GM04504 (cell line): ENCODE measurements around the gene AXIN1.
"Not testable (repeated sequence)": the region's sequence is repeated elsewhere in the genome, so short reads cannot be mapped to it uniquely, and the experiment has no call there.

Source experiments
- DNase-seq: peaks from one replicate; pipeline ENCODE4 v3.0.0-alpha.2; 2012; ENCODE audit warnings: low read depth

AXIN1 gene

GRCh38 chr16:369275-369865 lies 16.8 kb upstream of the AXIN1 start:
- no peak for DNase-seq

GRCh38 chr16:368388-369158 lies 16.1 kb upstream of the AXIN1 start:
- DNase-seq = no peak

DNA sequence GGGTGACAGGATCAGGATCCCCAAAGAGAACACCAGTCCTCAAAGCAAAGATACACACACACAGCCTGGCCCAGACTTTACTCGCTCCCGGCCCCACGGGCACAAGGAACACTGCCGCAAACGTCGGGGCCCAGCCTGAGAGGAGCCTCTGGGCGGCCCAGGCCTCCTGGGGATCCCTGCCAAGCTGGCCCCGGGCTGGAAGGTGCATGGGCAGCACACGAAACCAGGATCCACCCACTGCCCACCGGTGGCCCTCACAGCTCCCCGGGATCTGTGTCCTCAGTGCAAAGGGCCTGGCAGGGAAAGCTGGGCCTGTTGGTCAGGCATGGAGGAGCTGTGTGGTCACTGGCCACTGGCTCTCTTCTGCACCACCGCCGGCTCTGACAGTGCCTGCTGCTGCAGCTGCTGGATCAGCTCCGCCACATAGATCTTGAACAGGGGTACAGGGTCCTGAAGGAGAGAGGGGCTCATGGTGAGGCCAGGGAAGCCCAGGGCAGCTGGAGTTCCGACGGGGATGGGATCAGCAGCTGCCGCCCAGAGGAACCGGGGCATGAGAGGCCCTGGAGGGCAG lies 14.9 kb upstream of the AXIN1 start:
- DNase-seq = no peak

- no peak for DNase-seq
Measured at GRCh38 chr16:366476-366875, 14.0 kb upstream of the AXIN1 start.

DNA sequence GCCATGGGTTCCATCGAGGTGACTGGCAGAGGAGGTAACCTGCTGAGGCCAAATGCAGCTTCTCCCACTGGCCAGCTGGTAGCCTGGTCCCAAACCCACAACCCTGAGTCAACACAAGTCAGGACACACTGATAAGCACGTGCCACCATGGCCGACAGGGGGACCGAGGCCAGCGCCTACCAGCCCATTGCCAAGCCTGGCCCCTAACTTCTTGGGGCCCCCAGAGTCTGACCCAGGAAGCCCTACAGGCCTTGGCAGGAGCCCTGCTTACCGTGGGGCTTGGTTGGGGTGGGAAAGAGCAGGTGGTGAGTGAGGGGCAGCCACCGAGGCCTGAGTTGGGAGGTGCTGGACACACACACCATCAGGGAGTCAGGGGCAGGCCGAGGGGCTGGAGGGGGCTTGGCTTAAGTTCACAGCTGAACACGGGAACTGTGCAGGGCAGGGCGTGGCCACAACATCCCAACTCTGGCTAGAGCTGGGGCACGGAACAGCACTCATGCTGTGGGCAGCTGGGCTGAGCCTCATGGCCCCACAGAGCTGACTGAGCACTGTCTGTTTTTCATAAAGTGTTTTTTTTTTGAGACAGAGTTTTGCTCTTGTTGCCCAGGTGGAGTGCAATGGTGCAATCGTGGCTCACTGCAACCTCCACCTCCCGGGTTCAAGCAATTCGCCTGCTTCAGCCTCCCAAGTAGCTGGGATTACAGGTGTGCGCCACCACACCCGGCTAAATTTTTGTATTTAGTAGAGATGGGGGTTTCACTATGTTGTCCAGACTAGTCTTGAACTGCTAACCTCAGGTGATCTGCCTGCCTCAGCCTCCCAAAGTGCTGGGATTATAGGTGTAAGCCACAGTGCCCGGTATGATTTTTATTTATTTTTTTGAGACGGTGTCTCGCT lies 12.3 kb upstream of the AXIN1 start:
- DNase-seq = no peak

GRCh38 chr16:363766-364490 lies 11.4 kb upstream of the AXIN1 start:
- no peak for DNase-seq

GRCh38 chr16:363110-363765 lies 10.7 kb upstream of the AXIN1 start:
- DNase-seq = no peak

DNA sequence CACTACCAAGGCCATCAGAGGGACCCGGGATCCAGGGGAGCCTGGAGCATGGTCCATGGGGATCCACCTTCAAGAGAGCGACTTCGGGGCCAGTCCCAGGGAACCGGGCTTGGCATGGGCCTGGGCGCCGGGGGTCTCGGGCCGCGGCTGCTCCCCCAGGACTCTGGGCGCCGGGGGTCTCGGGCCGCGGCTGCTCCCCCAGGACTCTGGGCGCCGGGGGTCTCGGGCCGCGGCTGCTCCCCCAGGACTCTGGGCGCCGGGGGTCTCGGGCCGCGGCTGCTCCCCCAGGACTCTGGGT lies 10.1 kb upstream of the AXIN1 start:
- not testable (repeated sequence) for DNase-seq

DNA sequence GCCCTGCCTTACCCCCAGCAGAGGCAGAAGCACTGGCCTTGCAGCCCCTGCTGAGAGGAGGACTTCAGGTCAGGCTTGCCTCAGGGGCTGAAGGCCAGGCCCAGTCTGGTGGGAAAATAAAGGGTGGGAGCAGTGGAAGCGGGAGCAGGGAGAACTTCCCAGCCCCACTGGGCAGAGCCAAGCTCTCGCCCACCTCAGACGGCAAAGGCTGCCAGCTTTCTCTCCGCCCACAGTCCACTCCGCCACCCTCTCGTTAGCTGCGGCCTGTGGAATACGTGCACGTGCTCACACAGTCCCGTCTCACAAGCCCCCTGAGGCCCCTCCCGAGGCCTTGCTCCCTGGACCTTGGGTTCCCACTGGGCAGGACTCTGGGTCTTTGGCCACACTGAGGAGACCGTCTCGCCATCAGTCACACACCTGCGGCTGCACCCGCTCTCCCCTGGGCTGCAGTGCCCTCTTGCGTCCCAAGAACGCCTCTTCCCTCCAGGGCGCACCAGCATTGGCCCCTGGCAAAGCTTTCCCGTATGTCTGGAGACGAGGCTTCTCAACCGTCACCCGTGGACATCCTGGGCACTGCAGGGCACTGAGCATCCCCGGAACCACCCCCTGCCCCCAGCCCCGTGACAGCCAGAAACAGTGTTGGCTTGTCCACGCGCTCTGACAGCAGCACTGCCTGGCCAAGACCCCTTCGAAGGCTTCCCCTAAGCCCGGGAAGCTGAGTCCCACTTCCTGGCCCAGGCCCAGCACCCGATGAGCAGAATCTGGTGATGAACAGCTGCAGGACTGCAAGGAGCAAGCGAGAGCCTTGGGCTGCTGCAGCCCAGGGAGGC lies 9.6 kb upstream of the AXIN1 start:
- DNase-seq = peak; percentile 65

DNA sequence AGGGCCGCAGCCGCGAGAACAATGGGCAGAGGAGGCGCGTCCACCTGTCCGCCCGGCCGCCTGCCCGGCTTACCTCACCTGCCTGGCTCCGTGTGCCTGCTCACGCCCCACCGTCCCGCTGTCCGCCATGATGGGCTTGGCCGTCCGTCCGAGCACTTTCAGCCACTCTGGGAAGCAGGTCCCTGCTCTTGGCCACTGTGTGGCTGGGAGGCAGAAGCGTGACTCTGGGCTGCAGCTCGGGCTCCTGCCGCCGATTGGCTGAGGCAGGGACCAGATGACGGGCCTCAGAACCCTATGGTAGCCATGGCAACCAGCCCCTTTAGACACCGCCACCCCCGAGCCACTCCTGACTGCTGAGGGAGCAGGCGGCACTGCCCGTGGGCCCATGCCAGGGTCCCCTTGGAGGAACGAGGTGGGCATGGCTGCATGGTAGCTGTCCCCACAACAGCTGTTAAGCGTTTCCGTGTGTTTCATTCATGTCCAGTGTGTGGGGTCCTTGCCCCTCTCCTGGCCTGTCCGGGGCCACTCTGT lies 8.9 kb upstream of the AXIN1 start:
- DNase-seq = no peak

- no peak for DNase-seq
Measured at GRCh38 chr16:360698-361336, 8.3 kb upstream of the AXIN1 start.

DNA sequence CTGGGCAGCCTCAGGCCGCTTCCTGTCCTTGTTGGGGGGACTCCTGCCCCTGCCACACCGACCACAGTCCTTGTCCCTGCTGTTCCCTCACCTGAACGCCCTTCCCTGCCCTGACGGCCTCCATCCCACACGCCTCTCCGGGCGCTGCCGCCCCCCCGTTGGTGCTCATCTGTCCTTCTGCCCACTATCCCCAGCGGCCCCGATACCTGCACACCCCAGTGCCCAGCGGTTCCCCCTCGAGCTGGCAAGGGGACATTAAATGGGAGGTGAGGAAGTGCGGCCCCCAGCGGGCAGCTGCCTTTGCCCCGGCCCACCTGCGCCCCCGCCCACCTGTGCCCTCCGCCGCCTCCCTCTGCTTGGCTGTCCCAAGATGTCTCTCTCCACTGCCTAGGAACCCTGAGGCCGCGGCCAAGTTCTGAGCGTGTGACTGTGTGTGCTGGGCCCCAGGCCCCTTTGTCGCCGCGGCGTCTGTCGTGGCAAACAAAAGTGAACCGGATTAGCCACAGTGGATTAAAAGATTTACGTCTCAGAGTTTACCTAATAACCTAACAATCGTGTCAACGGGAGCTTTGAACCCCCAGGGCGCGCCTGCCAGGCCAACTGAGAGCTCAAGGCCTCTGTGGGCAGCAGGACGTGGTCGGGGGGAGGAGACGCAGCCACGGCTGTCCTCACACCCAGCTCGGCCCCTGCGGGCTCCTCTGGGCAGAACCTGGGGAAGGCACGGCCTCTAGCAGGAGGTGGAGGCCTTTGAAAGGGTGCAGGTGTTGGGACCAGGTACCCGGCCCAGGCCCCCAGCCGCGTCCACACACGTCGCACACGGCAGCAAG lies 7.6 kb upstream of the AXIN1 start:
- DNase-seq = no peak

DNA sequence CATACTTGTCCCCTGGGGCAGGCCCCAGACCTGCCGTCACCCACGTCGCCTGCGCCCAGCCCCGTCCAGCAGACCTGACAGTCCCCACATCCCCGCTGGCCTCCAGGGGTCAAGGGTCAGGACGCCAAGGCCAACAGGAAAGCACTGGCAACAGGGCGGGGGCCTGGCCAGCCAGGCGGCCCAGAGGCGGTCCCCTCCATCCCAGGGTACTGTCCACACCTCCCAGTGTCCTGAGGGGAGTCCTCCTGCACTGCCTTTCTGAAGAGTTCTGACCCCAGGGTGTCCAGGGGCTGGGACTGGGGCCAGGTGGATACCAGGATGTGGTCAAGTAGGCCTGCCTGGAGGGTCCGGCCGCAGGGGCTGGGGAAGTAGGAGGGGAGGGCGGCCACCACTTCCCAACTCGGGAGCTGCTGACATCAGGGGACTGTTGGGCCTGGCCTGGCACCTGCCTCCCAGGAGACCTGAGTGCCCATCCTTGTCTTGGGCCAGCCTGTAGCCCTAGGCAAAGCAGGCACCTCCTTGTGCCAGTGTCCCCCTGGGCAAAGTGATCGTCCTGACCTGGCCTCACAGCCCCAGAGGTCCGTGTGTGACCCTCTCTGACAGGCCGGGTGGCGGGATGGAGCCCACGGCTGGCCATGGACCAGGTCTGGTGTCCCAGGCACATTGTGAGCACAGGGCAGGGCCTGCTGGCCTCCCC lies 6.7 kb upstream of the AXIN1 start:
- DNase-seq = no peak

DNA sequence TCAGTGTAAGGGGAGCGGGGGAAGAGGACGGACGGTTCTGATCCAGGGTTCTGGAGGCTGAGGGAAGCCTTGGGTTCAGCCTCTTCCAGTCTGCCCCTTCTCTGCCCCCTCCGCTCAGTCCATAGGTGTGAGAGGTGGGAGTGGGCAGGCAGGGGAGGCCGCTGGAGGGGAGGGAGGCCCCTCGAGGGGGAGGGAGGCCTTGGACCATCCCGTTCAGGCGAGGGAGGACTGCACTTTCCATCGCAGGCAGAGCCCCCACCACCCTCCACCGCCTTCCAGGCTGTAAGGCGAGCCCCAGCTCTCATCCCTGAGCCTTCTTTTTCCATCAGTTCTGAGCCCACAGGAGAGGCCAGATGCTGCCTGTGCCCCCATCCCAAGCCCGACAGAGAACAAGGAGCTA lies 4.2 kb upstream of the AXIN1 start:
- no peak for DNase-seq

GRCh38 chr16:354971-355461 lies 2.5 kb upstream of the AXIN1 start:
- no peak for DNase-seq

DNA sequence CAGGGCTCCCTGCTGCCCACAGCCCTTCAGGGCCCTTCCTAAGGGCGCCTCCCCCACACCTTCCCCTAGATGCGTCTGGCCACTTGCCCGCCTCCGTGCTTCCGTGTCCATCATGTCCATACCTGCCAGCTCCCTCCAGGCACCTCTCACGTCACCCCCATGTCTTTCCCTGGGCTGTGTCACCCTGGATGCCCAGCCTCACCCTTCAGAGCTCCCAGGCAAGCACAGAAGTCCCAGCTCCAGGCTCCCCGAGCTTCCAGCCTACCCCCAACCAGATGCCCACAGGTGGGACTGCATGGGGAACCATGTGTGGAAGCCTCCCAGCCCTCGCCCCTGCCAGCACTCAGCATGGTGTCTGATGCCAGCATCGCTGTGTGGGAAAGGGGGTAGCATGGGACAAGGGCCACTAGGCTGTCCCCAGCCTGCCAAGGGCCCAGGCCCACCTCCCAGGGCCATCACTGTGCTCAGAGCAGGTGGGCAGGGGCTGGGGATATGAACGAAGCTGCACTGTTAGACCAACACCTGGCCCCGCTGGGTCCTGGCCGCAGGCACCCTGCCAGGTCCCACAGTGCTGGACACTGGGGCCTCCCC lies 1.9 kb upstream of the AXIN1 start:
- DNase-seq = no peak

DNA sequence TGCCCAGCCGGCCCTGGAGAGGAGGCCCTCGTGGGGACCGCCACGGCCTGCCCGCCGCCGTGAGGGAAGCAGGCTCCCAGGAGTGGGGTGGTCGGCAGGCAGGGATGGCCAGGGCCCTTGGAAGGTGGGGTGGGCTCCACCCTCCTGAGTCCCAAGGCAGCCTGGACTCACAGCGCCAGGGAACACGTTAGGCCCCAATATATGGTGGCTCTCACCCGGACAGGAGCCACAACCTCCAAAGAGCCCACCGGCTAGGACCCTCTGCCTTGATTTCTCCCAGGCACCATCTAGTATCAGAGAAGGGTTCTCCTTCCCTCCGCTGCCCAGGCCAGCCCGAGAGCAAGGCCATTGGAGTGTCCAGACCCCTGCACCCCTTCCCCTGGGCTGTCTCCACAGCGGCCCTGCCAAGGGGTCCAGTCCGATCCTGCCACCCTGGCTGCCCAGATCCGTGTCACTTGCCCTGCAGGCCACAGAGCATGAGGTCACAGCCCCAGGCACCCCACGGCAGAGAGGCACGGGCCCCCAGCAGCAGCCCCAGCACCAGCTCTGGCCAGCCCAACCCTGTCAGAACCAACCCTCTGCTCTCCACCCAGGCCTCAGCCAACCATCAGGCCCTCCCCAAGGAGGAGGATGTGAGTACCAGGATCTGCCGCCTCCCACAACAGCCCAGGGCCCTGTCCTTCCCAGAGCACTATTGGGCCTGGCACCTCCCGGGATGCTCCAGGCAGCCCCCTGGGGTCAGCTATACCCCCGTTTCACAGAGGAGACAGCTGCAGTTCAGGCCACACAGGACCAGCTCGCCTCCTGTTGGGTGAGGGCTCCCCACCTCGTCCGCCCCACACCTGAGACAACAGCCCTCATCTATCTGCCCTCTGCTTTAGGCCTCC lies 1.1 kb upstream of the AXIN1 start:
- DNase-seq = no peak
